Keratinocyte (primary cell): Measurements from ENCODE around the gene PPT2. TPM values are rescaled to one million over a fixed set of nuclear protein-coding genes. Genes with fewer than 3 reads are reported as not detected.

Source experiments
- DNase-seq: peaks from one replicate; pipeline ENCODE4 v3.0.0-alpha.2; 2011; ENCODE audit warnings: low read depth, missing footprints, low spot score
- FAIRE-seq: peaks from 2 replicates; lab custom pipeline; 2011; peaks lifted over from hg19 to GRCh38; lab: Jason Lieb, UNC
- H2AFZ ChIP-seq: 2 replicates; pipeline ENCODE4 v1.6.0; 2012; ENCODE audit warnings: low read length, control low read depth, inconsistent platforms; ENCODE audit not compliant: control insufficient read depth
- H3K27ac ChIP-seq: 2 replicates; pipeline ENCODE4 v1.5.1; 2011; ENCODE audit warnings: low read length; ENCODE audit not compliant: control insufficient read depth, insufficient read depth
- H3K27me3 ChIP-seq: 3 replicates; pipeline ENCODE4 v1.6.0; 2011; ENCODE audit warnings: low read length; ENCODE audit not compliant: control insufficient read depth, insufficient read depth; ENCODE audit errors: extremely low read depth
- H3K36me3 ChIP-seq, 2 experiments: 2 replicates in 1 of 2; 3 replicates in 1 of 2; pipeline ENCODE4 v1.5.1; 2011; ENCODE audit warnings: low read length in 2 of 2, mild to moderate bottlenecking in 1 of 2; ENCODE audit not compliant: control insufficient read depth in 2 of 2, insufficient read depth in 2 of 2; ENCODE audit errors: extremely low read depth in 1 of 2
- H3K4me1 ChIP-seq: 3 replicates; pipeline ENCODE4 v1.5.1; 2011; ENCODE audit warnings: low read length; ENCODE audit not compliant: control insufficient read depth, insufficient read depth; ENCODE audit errors: extremely low read depth
- H3K4me2 ChIP-seq: 3 replicates; pipeline ENCODE4 v1.6.0; 2011; ENCODE audit warnings: low read depth, low read length; ENCODE audit not compliant: control insufficient read depth, insufficient read depth; ENCODE audit errors: extremely low read depth
- H3K4me3 ChIP-seq, 3 experiments: fragments of 200-600 bp in 1 of 3; sonication (generic) in 1 of 3; 2 replicates in 2 of 3; 3 replicates in 1 of 3; pipeline ENCODE4 v1.5.1; 2011 to 2016; ENCODE audit warnings: low read length in 3 of 3, mild to moderate bottlenecking in 3 of 3, control low read depth in 2 of 3, inconsistent platforms in 1 of 3, low read depth in 1 of 3, mixed read lengths in 1 of 3, mixed run types in 1 of 3, moderate library complexity in 1 of 3; ENCODE audit not compliant: control insufficient read depth in 2 of 3, insufficient read depth in 2 of 3; ENCODE audit errors: extremely low read depth in 1 of 3
- H3K79me2 ChIP-seq: 2 replicates; pipeline ENCODE4 v1.6.0; 2012; ENCODE audit warnings: low read length; ENCODE audit not compliant: control insufficient read depth, insufficient read depth
- H3K9ac ChIP-seq: 3 replicates; pipeline ENCODE4 v1.6.0; 2011; ENCODE audit warnings: low read length; ENCODE audit not compliant: control insufficient read depth, insufficient read depth; ENCODE audit errors: extremely low read depth
- H3K9me1 ChIP-seq: 3 replicates; pipeline ENCODE4 v1.6.0; 2011; ENCODE audit warnings: low read length; ENCODE audit not compliant: control insufficient read depth, insufficient read depth; ENCODE audit errors: extremely low read depth
- H3K9me3 ChIP-seq: 2 replicates; pipeline ENCODE4 v1.5.1; 2012; ENCODE audit warnings: low read depth, low read length; ENCODE audit not compliant: control insufficient read depth
- H4K20me1 ChIP-seq: 3 replicates; pipeline ENCODE4 v1.6.0; 2011; ENCODE audit warnings: low read length; ENCODE audit not compliant: control insufficient read depth, insufficient read depth; ENCODE audit errors: extremely low read depth
- CTCF ChIP-seq, 3 experiments: IDR thresholded peaks in 1 of 3; conservative IDR thresholded peaks in 1 of 3; optimal IDR thresholded peaks in 1 of 3; 2 replicates in 2 of 3; 3 replicates in 1 of 3; pipeline versions ENCODE3 to v1.5.1; 2011; ENCODE audit warnings: low read length in 3 of 3, mild to moderate bottlenecking in 3 of 3, moderate library complexity in 2 of 3, control low read depth in 1 of 3, inconsistent platforms in 1 of 3; ENCODE audit not compliant: insufficient read depth in 2 of 3; ENCODE audit errors: extremely low read depth in 1 of 3
- EZH2 ChIP-seq: IDR thresholded peaks from one replicate; pipeline ENCODE4 v1.6.1; 2012; ENCODE audit warnings: inconsistent platforms, mild to moderate bottlenecking, low read length, moderate library complexity
- dilution Hi-C: fragments of 300-500 bp; cut with MboI; formaldehyde crosslinking; loops from one replicate; pipeline ENCODE4 v1.7.0; 2020; ENCODE audit warnings: low sequenced_read_pairs; ENCODE audit not compliant: extremely low pct_ligation_motif_present
- polyA plus RNA-seq, 5 experiments: library from polyadenylated mRNA; depleted of rRNA in 3 of 5; stranded (reverse) in 3 of 5; stranded (forward) in 1 of 5; unstranded in 1 of 5; fragments of >200 nt; gene quantifications; 1 replicate in 1 of 5; 2 replicates in 3 of 5; 3 replicates in 1 of 5; pipeline versions ENCODE4 v1.2.1 to v1.2.3, GENCODE V29; 2011 to 2012; ENCODE audit warnings: missing spikeins in 2 of 5, low read depth in 1 of 5, low replicate concordance in 1 of 5
- small RNA-seq, 3 experiments: library from RNA; depleted of rRNA; stranded (forward); fragments of <200 nt; gene quantifications; one replicate each; pipeline ENCODE3, GENCODE V24; 2012; ENCODE audit warnings: low read depth in 3 of 3, low replicate concordance in 1 of 3; ENCODE audit not compliant: insufficient read length in 3 of 3

Gene PPT2
- polyA plus RNA-seq, 1 donor (not counting 4 experiments of a cell fraction or from before 2014, with no cell fraction given): 15.0 TPM

GRCh38 chr6:32212076-32212760 is 58.3 kb downstream of the PPT2 start:
- Histone ChIP-seq H2AFZ (no peak overlapping the region), H3K4me3 (no peak overlapping the region)
- FAIRE-seq: no peak

More at GRCh38 chr6:32212076-32212760, 58.3 kb downstream of the PPT2 start:
- no peaks in the 10 kb centered on the region for H3K4me1 ChIP-seq
- no peak for TF ChIP-seq CTCF (optimal IDR thresholded peaks at IDR 0.05 in 1 of 3, IDR thresholded peaks at IDR 0.05 in 1 of 3, conservative IDR thresholded peaks at IDR 0.05 in 1 of 3; ENCODE audit: extremely low read depth in 1 of 3, insufficient read depth in 2 of 3, low read length in 3 of 3)
- TF ChIP-seq EZH2: no peak
- no peaks in the 10 kb centered on the region for H4K20me1 ChIP-seq
- H3K4me2 ChIP-seq: no peak overlapping the region
- no peaks in the 10 kb centered on the region for H3K36me3 ChIP-seq
- dilution Hi-C loops: no loop called here
- no peak for DNase-seq
- no peaks in the 10 kb centered on the region for H3K9me1 ChIP-seq
- no peak overlapping the region for H3K9ac ChIP-seq
- H3K9me3 ChIP-seq: no peaks in the 10 kb centered on the region
- H3K27ac ChIP-seq: no peak overlapping the region
- no peaks in the 10 kb centered on the region for H3K79me2 ChIP-seq
- H3K27me3 ChIP-seq: no peaks in the 10 kb centered on the region

Small RNA genes within 50 kb of the gene (small RNA-seq; reads per million reads assigned to genes)
- 0 reads per million in 3 experiments for gene AL662884.1
- 0 reads per million in 3 experiments for gene MIR6833

Other genes with a start within 250 kb of the PPT2 start
- 0.04 TPM in 1 of 3 replicates, not detected in the others for gene C2, start 226.4 kb upstream of the PPT2 start, polyA plus RNA-seq
- gene CFB, start 208.0 kb upstream of the PPT2 start, polyA plus RNA-seq: 0.84 to 2.9 TPM (median 2.5 TPM) in 3 replicates
- 45.1 to 57.9 TPM (median 51.9 TPM) in 3 replicates for gene NELFE, start 195.2 kb upstream of the PPT2 start, polyA plus RNA-seq
- gene SKIC2, start 195.0 kb upstream of the PPT2 start, polyA plus RNA-seq: 24.5 to 37.7 TPM (median 37.5 TPM) in 3 replicates
- 7.0 to 10.4 TPM (median 7.6 TPM) in 3 replicates for gene DXO, start 182.0 kb upstream of the PPT2 start, polyA plus RNA-seq
- 1.2 to 2.9 TPM (median 1.4 TPM) in 3 replicates for gene C4A, start 172.1 kb upstream of the PPT2 start, polyA plus RNA-seq
- 1.3 to 2.8 TPM (median 1.8 TPM) in 3 replicates for gene C4B, start 139.3 kb upstream of the PPT2 start, polyA plus RNA-seq
- gene CYP21A2, start 115.7 kb upstream of the PPT2 start, polyA plus RNA-seq: 0.04 to 0.05 TPM in 2 of 3 replicates, not detected in the other
- gene TNXB, start 44.8 kb upstream of the PPT2 start, polyA plus RNA-seq: 0.02 to 0.25 TPM (median 0.06 TPM) in 3 replicates
- gene ATF6B, start 25.9 kb upstream of the PPT2 start, polyA plus RNA-seq: 30.4 to 51.2 TPM (median 37.9 TPM) in 3 replicates
- gene FKBPL, start 23.9 kb upstream of the PPT2 start, polyA plus RNA-seq: 4.2 to 5.6 TPM (median 4.9 TPM) in 3 replicates
- gene PRRT1, start 2.2 kb upstream of the PPT2 start, polyA plus RNA-seq: 0.09 to 0.17 TPM (median 0.09 TPM) in 3 replicates
- gene EGFL8, start 10.5 kb downstream of the PPT2 start, polyA plus RNA-seq: 1.7 to 4.2 TPM (median 3.7 TPM) in 3 replicates
- 46.4 to 85.1 TPM (median 54.7 TPM) in 3 replicates for gene AGPAT1, start 21.9 kb downstream of the PPT2 start, polyA plus RNA-seq
- 29.6 to 43.2 TPM (median 33.2 TPM) in 3 replicates for gene RNF5, start 24.3 kb downstream of the PPT2 start, polyA plus RNA-seq
- 2.0 to 2.4 TPM (median 2.4 TPM) in 3 replicates for gene AGER, start 30.1 kb downstream of the PPT2 start, polyA plus RNA-seq
- 43.5 to 54.9 TPM (median 44.0 TPM) in 3 replicates for gene PBX2, start 36.1 kb downstream of the PPT2 start, polyA plus RNA-seq
- 2.8 to 6.5 TPM (median 3.6 TPM) in 3 replicates for gene GPSM3, start 38.5 kb downstream of the PPT2 start, polyA plus RNA-seq
- gene NOTCH4, start 69.9 kb downstream of the PPT2 start, polyA plus RNA-seq: 0.07 to 0.13 TPM (median 0.11 TPM) in 3 replicates
- not detected in 3 replicates for gene TSBP1, start 217.8 kb downstream of the PPT2 start, polyA plus RNA-seq